Smooth muscle cell of the coronary artery (primary cell): ENCODE results near the gene ANO5. TPM values are rescaled to one million over a fixed set of nuclear protein-coding genes. Genes with fewer than 3 reads are reported as not detected.

Experiments used
- total RNA-seq: library from RNA; depleted of rRNA; stranded (reverse); fragments of >200 nt; gene quantifications from 2 replicates; pipeline ENCODE4 v1.2.3, GENCODE V29; 2014; ENCODE audit warnings: low replicate concordance

Gene ANO5, protein sequence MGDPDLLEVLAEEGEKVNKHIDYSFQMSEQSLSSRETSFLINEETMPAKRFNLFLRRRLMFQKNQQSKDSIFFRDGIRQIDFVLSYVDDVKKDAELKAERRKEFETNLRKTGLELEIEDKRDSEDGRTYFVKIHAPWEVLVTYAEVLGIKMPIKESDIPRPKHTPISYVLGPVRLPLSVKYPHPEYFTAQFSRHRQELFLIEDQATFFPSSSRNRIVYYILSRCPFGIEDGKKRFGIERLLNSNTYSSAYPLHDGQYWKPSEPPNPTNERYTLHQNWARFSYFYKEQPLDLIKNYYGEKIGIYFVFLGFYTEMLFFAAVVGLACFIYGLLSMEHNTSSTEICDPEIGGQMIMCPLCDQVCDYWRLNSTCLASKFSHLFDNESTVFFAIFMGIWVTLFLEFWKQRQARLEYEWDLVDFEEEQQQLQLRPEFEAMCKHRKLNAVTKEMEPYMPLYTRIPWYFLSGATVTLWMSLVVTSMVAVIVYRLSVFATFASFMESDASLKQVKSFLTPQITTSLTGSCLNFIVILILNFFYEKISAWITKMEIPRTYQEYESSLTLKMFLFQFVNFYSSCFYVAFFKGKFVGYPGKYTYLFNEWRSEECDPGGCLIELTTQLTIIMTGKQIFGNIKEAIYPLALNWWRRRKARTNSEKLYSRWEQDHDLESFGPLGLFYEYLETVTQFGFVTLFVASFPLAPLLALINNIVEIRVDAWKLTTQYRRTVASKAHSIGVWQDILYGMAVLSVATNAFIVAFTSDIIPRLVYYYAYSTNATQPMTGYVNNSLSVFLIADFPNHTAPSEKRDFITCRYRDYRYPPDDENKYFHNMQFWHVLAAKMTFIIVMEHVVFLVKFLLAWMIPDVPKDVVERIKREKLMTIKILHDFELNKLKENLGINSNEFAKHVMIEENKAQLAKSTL
- under 0.01 and 0.30 TPM in 2 replicates for total RNA-seq

DNA sequence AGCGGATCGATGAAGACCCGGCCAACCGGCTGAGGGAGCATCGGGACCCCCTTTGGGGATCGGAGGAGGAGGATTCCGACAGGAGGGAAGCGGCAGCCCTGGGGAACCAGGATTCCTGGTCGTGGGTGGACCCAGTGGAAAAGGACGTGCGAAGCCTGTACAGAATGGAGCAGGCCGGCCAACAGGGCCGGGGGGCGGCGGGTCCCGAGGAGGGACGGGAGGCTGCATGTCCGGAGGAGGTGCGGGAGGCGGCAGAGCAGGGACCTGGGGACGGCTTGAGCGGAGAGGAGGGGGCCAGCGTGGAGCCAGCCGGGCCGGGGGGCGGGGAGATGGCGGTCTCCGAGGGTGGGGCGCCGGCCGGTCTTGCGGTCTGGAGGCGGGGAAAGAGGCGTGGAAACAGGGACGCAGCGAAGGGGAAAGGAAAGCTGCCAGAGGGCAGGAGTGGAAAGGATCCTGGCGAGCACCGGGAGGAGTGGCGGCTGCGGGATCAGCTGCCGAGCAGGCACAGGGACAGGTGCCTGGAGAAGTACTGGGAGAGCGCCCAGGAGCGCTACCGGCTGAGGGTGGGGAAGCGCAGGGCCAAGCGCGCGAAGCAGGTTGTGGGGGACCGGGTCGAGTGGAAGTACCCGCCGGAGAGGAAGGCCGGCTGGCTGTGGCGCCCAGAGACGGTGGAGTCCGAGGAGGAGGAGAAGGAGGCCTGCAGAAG lies at the start of gene ANO5:
Gene ANO5, plus strand, starts transcription at position 444 of the 706 bp plus-strand sequence. CDS start 408 bp downstream, outside the sequence.

Other genes starting within 250 kb of the ANO5 start
- not detected in 2 replicates for gene SLC17A6, start 145.3 kb downstream of the ANO5 start, total RNA-seq